Chondrocyte (in vitro differentiated cells): ENCODE measurements around the gene GARIN5A. TPM values are rescaled to one million over a fixed set of nuclear protein-coding genes. Genes with fewer than 3 reads are reported as not detected.

Experiments
- DNase-seq: peaks from one replicate; pipeline ENCODE4 v3.0.0; 2021; ENCODE audit warnings: mixed read lengths, low spot score
- H3K27ac Mint-ChIP-seq: one replicate; pipeline ENCODE4 v1.8.0; 2021; ENCODE audit warnings: mild to moderate bottlenecking, moderate library complexity, mixed read lengths; ENCODE audit not compliant: unreplicated experiment
- H3K27me3 Mint-ChIP-seq: 2 replicates; pipeline ENCODE4 v1.8.0; 2021; ENCODE audit warnings: low read depth, mixed read lengths
- H3K36me3 Mint-ChIP-seq: 2 replicates; pipeline ENCODE4 v1.8.0; 2021; ENCODE audit warnings: low read depth, mixed read lengths
- H3K4me1 Mint-ChIP-seq: 2 replicates; pipeline ENCODE4 v1.8.0; 2021; ENCODE audit warnings: low read depth, mild to moderate bottlenecking, mixed read lengths
- H3K4me3 Mint-ChIP-seq: one replicate; pipeline ENCODE4 v1.8.0; 2021; ENCODE audit warnings: mild to moderate bottlenecking, moderate library complexity, mixed read lengths; ENCODE audit not compliant: unreplicated experiment
- H3K9me3 Mint-ChIP-seq: 2 replicates; pipeline ENCODE4 v1.8.0; 2021; ENCODE audit warnings: low read depth, mixed read lengths
- CTCF ChIP-seq: fragments of 200-600 bp; sonication (generic); IDR thresholded peaks from 2 replicates; pipeline ENCODE4 v1.5.0; 2021; ENCODE audit warnings: antibody characterized with exemption, mild to moderate bottlenecking, moderate library complexity
- total RNA-seq: library from RNA; stranded (reverse); gene quantifications from 3 replicates; pipeline ENCODE4 v1.2.1, GENCODE V29; 2021

GARIN5A gene
- total RNA-seq, 1 donor from 2014 or later: 1.9 TPM

- Mint-ChIP-seq H3K9me3 (no peaks in the 10 kb centered on the region), H3K27ac (no peak overlapping the region), H3K36me3 (peaks cover 2% of the 10 kb centered on the region), H3K27me3 (peaks cover 11% of the 10 kb centered on the region), H3K4me1 (peaks cover 8% of the 10 kb centered on the region), H3K4me3 (no peak overlapping the region)
- DNase-seq: no peak
- no peak for TF ChIP-seq CTCF
Measured at GRCh38 chr19:50459638-50460037, 17.0 kb downstream of the GARIN5A start.

- peaks cover 9% of the 10 kb centered on the region for H3K27me3 Mint-ChIP-seq
- H3K4me3 Mint-ChIP-seq: no peak overlapping the region
- no peak for DNase-seq
- peaks cover 2% of the 10 kb centered on the region for H3K36me3 Mint-ChIP-seq
- no peaks in the 10 kb centered on the region for H3K9me3 Mint-ChIP-seq
- no peak overlapping the region for H3K27ac Mint-ChIP-seq
- no peak for TF ChIP-seq CTCF
- peaks cover 8% of the 10 kb centered on the region for H3K4me1 Mint-ChIP-seq
Measured at GRCh38 chr19:50459067-50459456, 17.6 kb downstream of the GARIN5A start.

GRCh38 chr19:50458396-50459066 lies 18.1 kb downstream of the GARIN5A start:
- Mint-ChIP-seq H3K4me3 (no peak overlapping the region), H3K4me1 (peaks cover 8% of the 10 kb centered on the region), H3K27ac (no peak overlapping the region), H3K27me3 (peaks cover 9% of the 10 kb centered on the region), H3K9me3 (no peaks in the 10 kb centered on the region), H3K36me3 (peaks cover 2% of the 10 kb centered on the region)
- no peak for TF ChIP-seq CTCF
- DNase-seq: no peak

- DNase-seq: no peak
- Mint-ChIP-seq H3K27ac (no peak overlapping the region), H3K9me3 (no peaks in the 10 kb centered on the region), H3K4me3 (no peak overlapping the region), H3K4me1 (peaks cover 8% of the 10 kb centered on the region), H3K27me3 (peaks cover 9% of the 10 kb centered on the region), H3K36me3 (peaks cover 2% of the 10 kb centered on the region)
- TF ChIP-seq CTCF: no peak
Measured at GRCh38 chr19:50457300-50457699, 19.3 kb downstream of the GARIN5A start.

- peaks cover 3% of the 10 kb centered on the region for H3K4me1 Mint-ChIP-seq
- H3K4me3 Mint-ChIP-seq: no peak overlapping the region
- no peaks in the 10 kb centered on the region for H3K9me3 Mint-ChIP-seq
Measured at GRCh38 chr19:50455992-50456391, 20.7 kb downstream of the GARIN5A start.

More at GRCh38 chr19:50455992-50456391, 20.7 kb downstream of the GARIN5A start:
- no peak for TF ChIP-seq CTCF
- peaks cover 2% of the 10 kb centered on the region for H3K36me3 Mint-ChIP-seq
- DNase-seq: no peak
- peaks cover 7% of the 10 kb centered on the region for H3K27me3 Mint-ChIP-seq
- H3K27ac Mint-ChIP-seq: no peak overlapping the region
